Mesodermal cell (in vitro differentiated cells): ENCODE measurements around the gene INF2.

Source experiments
- H3K27ac ChIP-seq: 2 replicates; pipeline ENCODE4 v1.7.0; 2013; ENCODE audit warnings: mild to moderate bottlenecking, low read depth, low read length, moderate library complexity; ENCODE audit not compliant: severe bottlenecking
- H3K36me3 ChIP-seq: 2 replicates; pipeline ENCODE4 v1.7.1; 2013; ENCODE audit warnings: mild to moderate bottlenecking, low read length, moderate library complexity; ENCODE audit not compliant: control insufficient read depth, insufficient read depth
- H3K4me1 ChIP-seq: one replicate; pipeline ENCODE4 v1.7.1; 2013; ENCODE audit warnings: mild to moderate bottlenecking, low read length; ENCODE audit not compliant: insufficient read depth, control insufficient read depth, poor library complexity, severe bottlenecking
- H3K4me3 ChIP-seq: 2 replicates; pipeline ENCODE4 v1.7.0; 2013; ENCODE audit warnings: low read length, control low read depth, mild to moderate bottlenecking; ENCODE audit not compliant: insufficient read depth, poor library complexity, severe bottlenecking; ENCODE audit errors: extremely low read depth
- H3K9me3 ChIP-seq: 2 replicates; pipeline ENCODE4 v1.7.1; 2013; ENCODE audit warnings: mild to moderate bottlenecking, low read length, moderate library complexity; ENCODE audit not compliant: control insufficient read depth
- WGBS, 2 experiments: methylation state at CpG; one replicate each; pipeline ENCODE4 v1.1.5; 2013; ENCODE audit warnings: missing lambda C conversion rate in 2 of 2; ENCODE audit not compliant: insufficient coverage in 2 of 2; 5-methylcytosine and 5-hydroxymethylcytosine counted together

Gene INF2

GRCh38 chr14:104691546-104692260 lies 2.3 kb downstream of the INF2 start:
- Histone ChIP-seq H3K36me3 (peaks cover 42% of the 10 kb centered on the region), H3K27ac (no peak overlapping the region), H3K4me3 (no peak overlapping the region), H3K9me3 (no peaks in the 10 kb centered on the region), H3K4me1 (peaks cover 62% of the 10 kb centered on the region)
- WGBS, 2 experiments: 86 to 90% methylated on average over 10 to 11 of the region's 19 CpGs

DNA sequence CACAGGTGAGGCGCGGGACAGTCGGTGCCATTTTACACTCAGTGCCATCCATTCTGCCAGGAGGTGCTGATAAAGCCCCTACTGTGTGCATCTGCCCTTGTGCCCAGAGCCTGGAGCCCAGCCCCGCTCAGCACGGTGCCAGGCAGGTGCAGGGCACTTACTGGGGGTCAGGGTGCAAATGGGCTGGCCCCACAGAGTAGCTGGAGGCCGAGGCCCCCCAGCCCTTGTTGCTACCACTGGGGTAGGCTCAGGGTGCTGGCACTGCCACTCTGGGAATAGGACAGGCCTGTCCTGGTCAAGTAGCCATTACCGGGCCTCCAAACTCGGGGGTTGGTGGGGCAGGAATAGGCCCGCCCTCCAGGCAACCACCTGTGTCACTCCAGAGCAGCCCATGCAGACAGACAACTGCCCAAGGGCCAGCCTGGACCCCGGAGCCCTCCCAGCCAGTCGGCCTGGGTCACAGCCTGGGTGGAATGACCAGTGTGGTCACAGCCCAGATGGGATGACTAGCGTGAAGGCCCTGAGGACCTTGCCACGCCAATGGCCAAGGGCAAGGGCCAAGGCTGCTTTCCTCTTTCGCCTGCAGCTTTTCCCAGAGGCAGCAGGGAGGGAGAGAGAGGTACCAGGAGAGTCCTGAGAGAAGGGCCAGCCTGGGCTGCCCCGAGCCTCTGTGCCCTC lies 3.0 kb downstream of the INF2 start:
- no peak overlapping the region for H3K27ac ChIP-seq
- H3K4me1 ChIP-seq: peaks cover 69% of the 10 kb centered on the region
- 90 to 96% methylated on average over 12 to 13 of the region's 15 CpGs for WGBS, 2 experiments
- peaks cover 45% of the 10 kb centered on the region for H3K36me3 ChIP-seq
- no peaks in the 10 kb centered on the region for H3K9me3 ChIP-seq
- no peak overlapping the region for H3K4me3 ChIP-seq

- Histone ChIP-seq H3K9me3 (no peaks in the 10 kb centered on the region), H3K27ac (no peak overlapping the region), H3K4me3 (no peak overlapping the region), H3K36me3 (peaks cover 46% of the 10 kb centered on the region), H3K4me1 (peaks cover 74% of the 10 kb centered on the region)
- 96 to 100% methylated on average over 3 to 5 of the region's 5 CpGs for WGBS, 2 experiments
These were observed 3.5 kb downstream of the INF2 start for GRCh38 chr14:104692939-104693315.

- Histone ChIP-seq H3K4me3 (no peak overlapping the region), H3K36me3 (peaks cover 50% of the 10 kb centered on the region), H3K9me3 (no peaks in the 10 kb centered on the region), H3K4me1 (peaks cover 71% of the 10 kb centered on the region), H3K27ac (no peak overlapping the region)
- WGBS, 2 experiments: 94 to 95% methylated on average over 22 to 23 of the region's 26 CpGs
These were observed 4.3 kb downstream of the INF2 start for GRCh38 chr14:104693482-104694431.

- H3K36me3 ChIP-seq: peaks cover 58% of the 10 kb centered on the region
- no peaks in the 10 kb centered on the region for H3K9me3 ChIP-seq
- no peak overlapping the region for H3K4me3 ChIP-seq
- peaks cover 67% of the 10 kb centered on the region for H3K4me1 ChIP-seq
- no peak overlapping the region for H3K27ac ChIP-seq
- WGBS, 2 experiments: 82 to 90% methylated on average over 12 to 15 of the region's 15 CpGs
These were observed 5.1 kb downstream of the INF2 start for GRCh38 chr14:104694475-104694950.

- Histone ChIP-seq H3K9me3 (no peaks in the 10 kb centered on the region), H3K4me3 (no peak overlapping the region), H3K27ac (no peak overlapping the region), H3K4me1 (peaks cover 67% of the 10 kb centered on the region), H3K36me3 (peaks cover 58% of the 10 kb centered on the region)
- WGBS, 2 experiments: 71 to 79% methylated on average over 16 to 17 of the region's 19 CpGs
These were observed 5.7 kb downstream of the INF2 start for GRCh38 chr14:104694991-104695659.

- Histone ChIP-seq H3K27ac (no peak overlapping the region), H3K9me3 (no peaks in the 10 kb centered on the region), H3K4me1 (peaks cover 67% of the 10 kb centered on the region), H3K36me3 (peaks cover 59% of the 10 kb centered on the region), H3K4me3 (no peak overlapping the region)
- 67 to 86% methylated on average over 5 to 6 of the region's 6 CpGs for WGBS, 2 experiments
These were observed 6.2 kb downstream of the INF2 start for GRCh38 chr14:104695660-104696000.

- H3K4me3 ChIP-seq: no peak overlapping the region
- WGBS, 2 experiments: 94 to 96% methylated on average over 14 of the region's 14 CpGs
- peaks cover 59% of the 10 kb centered on the region for H3K4me1 ChIP-seq
- no peak overlapping the region for H3K27ac ChIP-seq
- no peaks in the 10 kb centered on the region for H3K9me3 ChIP-seq
- peaks cover 67% of the 10 kb centered on the region for H3K36me3 ChIP-seq
These were observed 7.4 kb downstream of the INF2 start for GRCh38 chr14:104696671-104697316.

GRCh38 chr14:104697317-104697703 lies 7.9 kb downstream of the INF2 start:
- no peak overlapping the region for H3K4me3 ChIP-seq
- 91 to 92% methylated on average over 10 of the region's 10 CpGs for WGBS, 2 experiments
- peaks cover 54% of the 10 kb centered on the region for H3K4me1 ChIP-seq
- no peak overlapping the region for H3K27ac ChIP-seq
- no peaks in the 10 kb centered on the region for H3K9me3 ChIP-seq
- H3K36me3 ChIP-seq: peaks cover 67% of the 10 kb centered on the region
